Activated CD4-positive, alpha-beta T cell treated with anti-CD3 and anti-CD28 coated beads for 48 hours (primary cell): ENCODE results near the gene LSP1.
A peak's percentile ranks its signal among the peaks of the same experiment; 100 is the strongest.
"Not testable (repeated sequence)": the region's sequence is repeated elsewhere in the genome, so short reads cannot be mapped to it uniquely, and the experiment has no call there.

Source experiments
- DNase-seq: peaks from one replicate; pipeline ENCODE4 v3.0.0-alpha.2; 2020

The LSP1 gene, protein sequence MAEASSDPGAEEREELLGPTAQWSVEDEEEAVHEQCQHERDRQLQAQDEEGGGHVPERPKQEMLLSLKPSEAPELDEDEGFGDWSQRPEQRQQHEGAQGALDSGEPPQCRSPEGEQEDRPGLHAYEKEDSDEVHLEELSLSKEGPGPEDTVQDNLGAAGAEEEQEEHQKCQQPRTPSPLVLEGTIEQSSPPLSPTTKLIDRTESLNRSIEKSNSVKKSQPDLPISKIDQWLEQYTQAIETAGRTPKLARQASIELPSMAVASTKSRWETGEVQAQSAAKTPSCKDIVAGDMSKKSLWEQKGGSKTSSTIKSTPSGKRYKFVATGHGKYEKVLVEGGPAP

DNA sequence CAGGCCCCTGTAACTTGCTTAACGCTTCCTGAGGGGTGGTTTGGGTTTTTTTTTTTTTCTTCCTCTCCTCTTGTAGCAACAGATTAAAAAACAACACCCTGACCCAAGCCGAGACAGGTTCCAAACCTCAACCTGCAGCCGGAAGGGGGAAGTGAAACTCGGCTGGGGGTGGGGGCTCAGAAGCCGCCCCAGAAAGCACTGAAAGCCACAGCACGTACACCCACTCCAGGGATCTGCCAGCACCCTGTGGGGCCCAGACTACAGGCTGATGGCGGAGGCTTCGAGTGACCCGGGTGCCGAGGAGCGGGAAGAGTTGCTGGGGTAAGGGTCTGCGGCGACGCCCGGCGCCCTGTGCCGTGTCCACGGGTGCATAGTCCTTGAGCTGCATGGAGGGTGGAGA, at the start of gene LSP1:
Gene LSP1, plus strand, starts transcription at position 208 of the 400 bp plus-strand sequence. Its CDS starts 61 bp downstream, at position 269.
- peak; percentile 88 for DNase-seq

DNA sequence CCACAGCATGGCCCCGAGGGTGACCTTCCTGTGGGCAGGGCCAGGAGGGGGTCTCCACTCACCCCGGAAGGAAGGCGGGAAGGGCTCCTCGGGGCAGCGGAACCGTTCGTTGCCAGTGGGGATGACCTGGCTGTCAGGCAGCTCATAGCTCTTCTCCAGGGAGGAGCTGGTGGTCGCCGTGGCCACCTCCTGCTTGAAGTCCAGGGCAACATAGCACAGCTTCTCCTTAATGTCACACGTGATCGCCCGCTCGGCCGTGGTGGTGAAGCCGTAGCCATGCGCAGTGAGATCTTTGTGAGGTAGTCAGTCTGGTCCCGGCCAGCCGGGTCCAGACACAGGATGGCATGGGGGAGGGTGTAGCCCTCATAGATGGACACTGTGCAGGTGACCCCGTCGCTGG, 49.6 kb upstream of the LSP1 start:
- no peak for DNase-seq

DNA sequence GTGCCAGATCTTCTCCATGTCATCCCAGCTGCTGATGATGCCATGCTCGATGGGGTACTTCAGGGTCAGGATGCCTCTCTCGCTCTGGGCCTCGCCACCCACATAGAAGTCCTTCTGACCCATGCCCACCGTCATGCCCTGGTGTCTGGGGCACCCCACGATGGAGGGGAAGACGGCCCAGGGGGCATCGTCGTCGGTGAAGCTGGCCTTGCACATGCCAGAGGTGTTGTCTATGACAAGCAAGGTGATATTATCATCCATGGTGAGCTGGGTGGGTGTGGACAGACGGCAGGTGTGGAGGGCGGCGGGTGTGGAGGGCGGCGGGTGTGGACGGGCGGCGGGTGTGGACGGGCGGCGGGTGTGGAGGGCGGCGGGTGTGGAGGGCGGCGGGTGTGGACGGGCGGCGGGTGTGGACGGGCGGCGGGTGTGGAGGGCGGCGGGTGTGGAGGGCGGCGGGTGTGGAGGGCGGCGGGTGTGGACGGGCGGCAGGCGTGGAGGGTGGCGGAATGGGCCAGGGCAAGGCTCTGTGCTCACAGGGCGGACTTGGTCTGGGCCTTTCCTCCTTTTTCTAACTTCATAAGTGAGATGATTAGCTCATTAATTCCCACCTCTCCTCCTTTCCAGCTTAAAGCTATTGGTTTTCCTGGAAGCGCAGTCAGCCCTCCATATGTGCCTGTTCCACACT, 48.9 kb upstream of the LSP1 start:
- DNase-seq = not testable (repeated sequence)

DNA sequence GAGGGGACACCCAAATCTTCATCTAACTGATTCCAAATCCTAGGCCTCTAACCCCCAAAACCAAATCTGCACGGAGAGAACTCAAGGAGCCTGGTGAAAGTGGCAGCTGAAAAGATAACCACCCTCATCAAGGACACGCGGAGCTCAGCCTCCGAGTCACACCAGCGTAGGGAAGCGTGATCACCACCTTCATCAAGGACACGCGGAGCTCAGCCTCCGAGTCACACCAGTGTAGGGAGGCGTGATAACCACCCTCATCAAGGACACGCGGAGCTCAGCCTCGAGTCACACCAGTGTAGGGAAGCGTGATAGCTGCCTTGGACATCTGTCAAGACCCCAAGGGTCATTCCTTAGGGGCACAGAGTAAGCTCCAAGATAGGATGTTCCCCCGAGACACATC, 47.4 kb upstream of the LSP1 start:
- DNase-seq = no peak

DNA sequence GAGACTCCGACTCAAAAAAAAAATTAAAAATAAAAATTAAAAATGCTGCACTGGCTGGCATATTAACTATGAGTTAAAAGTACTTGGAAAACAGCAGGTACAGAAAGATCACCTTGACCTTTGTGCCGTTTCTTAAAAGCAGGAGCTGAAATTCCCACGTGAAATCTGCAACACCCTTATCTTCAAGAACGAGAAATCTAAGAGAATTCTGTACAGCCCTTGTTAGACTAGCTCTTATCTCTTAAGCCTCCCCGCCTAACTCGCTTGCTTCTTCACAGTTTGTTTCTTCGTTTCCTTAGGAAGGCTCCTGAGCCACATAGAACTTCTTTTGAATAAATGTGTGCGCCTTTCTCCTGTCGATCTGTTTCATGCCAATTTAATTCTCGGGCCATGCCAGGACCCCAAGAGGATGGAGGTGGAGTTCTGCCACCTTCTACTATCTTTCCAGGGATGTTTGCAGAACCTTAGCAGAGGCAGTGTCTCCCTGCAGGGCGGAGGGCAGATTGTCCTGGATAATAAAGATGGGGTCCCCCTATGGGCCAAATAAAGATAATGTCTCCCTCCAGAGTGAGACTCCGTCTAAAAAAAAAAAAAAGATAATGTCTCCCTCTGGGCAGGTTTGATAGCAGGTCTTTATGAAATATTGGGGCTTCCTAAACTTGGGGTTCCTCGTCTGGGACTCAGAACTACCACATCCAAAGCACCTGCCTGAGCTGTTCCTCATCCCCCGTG, 45.5 kb upstream of the LSP1 start:
- DNase-seq = no peak

DNA sequence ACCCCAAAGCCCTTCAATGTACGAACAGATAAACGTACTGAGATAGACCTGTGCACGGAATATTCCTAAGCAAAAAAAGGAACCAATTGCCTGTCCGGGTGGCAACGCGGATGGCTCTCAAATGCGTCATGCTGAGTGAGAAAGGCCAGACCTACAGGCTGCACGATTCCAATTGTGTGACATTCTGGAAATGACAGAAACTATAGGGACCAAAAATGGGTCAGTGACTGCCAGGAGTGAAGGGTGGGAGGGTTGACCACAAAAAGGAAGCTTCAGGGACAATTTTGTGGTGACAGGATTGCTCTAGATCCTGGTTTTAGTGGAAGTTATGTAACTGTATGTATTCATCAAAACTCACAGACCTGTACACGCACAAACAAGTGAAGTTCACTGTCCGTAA, 42.1 kb upstream of the LSP1 start:
- DNase-seq = no peak

DNA sequence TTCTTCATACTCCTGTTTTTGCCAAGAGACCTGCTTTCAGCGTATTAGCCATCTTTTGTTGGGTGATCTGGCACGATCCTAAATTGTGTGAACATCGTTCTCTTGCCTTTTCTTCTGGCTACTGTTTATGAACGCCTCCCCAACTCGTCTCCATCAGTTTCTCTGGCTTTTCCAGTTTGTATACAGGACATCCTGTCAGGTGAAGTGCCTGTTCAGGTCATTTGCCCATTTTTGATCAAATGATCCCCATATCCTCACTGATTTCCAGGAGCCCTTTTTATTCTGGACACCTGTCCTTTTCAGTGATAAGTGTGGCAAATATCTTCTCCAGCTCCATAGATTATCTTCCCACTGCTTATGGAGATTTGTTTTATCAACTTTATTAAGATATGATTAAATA, 40.6 kb upstream of the LSP1 start:
- no peak for DNase-seq

DNA sequence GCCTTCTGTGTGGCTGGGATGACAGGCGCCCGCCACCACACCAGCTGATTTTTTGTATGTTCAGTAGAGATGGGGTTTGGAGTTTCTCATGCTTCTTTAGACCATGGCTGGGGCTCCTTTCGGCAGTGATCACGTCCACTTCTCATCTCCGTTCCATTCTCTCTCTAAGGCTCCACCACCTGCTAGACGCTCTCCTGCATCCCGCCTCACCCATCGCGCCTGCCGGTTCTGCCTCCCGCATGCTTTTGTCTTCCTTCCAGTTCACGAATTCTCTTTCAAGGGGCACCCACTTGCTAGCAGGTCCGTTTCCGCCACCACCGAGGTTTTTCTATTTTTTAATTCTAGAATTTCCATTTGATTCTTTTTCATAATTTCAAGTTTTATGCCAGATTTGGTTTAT, 40.1 kb upstream of the LSP1 start:
- DNase-seq = no peak

DNA sequence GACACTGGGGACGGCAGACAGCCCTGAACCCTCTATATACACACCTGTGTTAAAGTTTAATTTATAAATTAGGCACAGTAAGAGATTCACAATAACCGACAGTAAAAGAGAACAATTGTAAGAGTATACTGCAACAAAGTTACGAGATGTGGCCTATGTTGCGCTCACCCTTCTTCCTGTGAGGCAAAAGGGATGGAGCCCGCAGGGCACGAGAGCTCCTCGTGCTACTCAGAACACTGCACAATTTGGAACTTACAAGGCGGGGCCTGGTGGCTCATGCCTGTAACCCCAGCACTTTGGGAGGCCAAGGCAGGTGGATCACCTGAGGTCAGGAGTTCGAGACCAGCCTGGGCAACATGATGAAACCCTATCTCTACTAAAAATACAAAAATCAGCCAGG, 39.5 kb upstream of the LSP1 start:
- not testable (repeated sequence) for DNase-seq

DNA sequence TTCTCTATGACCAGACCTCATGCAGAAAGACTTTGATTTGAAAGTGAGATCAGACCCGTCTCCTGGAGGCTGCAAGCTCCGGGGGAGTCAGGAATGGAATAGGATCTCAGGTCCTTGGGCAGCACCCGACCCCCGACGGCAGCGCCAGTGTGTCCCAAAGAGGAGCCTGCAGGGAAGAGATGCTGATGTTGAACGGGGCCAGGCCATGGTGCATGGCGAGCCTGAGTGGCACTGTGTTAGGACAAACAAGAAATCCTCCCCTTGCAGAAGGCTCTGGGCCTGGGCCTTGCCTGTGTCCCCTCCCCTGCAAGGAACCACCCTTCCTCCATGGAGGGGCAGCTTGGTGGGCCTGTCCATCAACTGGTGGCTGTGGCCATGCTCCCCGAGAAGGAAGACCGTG, 38.2 kb upstream of the LSP1 start:
- DNase-seq = no peak

DNA sequence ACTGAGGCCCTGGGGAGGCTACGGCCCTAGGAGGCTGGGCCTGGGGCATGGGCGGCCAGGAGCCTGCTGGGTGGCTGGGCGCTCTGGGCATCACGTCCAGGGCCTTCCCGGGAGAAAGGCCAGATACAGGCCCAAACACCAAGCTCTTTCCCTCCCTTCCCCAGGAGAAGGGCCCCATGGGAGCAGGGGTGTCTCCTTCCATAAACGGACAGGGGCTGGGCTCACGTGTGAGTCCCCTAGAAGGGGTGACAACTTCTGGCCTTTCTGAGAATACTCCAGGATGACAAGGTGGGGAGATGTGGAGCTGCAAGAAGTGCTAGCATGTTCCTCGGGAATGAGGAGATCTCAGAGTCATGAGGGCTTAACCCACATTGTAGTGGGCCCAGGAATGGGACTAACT, 37.6 kb upstream of the LSP1 start:
- DNase-seq = no peak

DNA sequence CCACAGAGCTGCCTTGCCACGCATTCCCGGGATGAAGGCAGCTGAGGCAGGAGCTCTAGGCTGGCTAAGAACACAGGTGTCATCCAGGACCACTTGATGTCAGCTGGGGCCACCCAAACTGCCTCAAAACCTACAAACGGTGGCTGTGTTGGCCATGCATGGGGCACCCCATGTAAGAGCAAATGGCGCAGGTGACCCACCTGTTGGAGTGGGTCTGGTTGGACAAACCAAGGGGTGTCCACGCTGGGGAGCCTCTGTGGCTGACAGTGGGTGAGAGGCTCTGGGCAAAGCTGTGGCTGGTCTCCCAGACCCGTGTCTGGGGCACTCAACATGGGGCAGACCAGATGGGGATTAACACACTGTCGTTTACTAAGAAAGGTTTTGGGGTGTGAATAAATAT, 37.1 kb upstream of the LSP1 start:
- DNase-seq = no peak

DNA sequence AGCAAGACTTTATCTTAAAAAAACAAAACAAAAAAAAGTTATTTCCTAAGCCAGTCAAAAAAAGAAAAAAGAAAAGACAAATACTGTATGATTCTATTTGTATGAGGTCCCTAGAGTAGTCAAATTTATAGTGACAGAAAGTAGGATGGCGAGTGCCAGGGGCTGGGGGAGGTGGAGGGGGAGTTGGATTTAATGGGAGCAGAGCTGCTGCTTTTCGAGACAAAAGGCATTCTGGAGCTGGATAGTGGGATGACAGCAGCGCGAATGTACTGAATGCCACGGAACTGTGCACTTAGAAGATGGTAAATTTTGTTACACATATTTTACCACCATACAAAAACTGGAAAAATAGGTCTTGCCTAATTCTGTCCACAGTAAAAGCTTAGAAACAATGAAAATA, 35.9 kb upstream of the LSP1 start:
- no peak for DNase-seq

DNA sequence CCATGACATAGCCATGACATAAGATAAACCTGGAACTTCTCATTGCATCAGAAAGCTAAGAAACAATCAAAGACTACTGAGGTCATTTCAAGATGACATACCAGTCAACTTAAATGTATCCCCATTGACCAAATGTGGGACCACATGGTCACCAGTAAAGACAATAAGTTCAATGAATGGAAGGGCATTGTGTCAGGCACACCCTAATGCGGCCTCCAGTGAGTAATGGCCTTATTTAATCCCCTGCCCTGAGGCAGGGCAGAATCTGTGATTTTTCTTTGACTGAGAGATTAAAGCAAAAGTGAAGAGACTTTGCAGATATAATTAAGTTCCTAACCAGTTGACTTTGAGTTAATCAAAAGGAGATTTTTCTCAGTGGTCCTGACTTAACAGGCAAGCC, 35.4 kb upstream of the LSP1 start:
- no peak for DNase-seq

DNA sequence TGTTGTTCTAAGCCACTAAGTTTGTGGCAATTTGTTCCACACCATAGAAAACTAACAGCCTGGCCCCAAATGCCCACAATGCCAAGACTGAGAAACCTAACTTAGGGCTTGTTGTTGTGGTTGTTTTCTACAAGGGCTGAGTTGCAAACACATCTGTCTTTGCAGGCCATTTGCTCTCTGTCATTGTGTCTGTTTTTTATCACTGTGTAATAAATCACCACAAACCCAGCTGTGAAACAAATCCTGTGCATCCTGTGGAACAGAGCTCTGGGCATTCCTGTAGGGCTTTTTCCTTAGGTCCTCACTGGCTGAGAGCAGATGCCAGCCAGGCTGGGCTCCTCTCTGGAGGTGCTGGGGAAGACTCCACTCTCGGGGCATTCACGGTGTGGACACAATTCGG, 33.8 kb upstream of the LSP1 start:
- DNase-seq = no peak

DNA sequence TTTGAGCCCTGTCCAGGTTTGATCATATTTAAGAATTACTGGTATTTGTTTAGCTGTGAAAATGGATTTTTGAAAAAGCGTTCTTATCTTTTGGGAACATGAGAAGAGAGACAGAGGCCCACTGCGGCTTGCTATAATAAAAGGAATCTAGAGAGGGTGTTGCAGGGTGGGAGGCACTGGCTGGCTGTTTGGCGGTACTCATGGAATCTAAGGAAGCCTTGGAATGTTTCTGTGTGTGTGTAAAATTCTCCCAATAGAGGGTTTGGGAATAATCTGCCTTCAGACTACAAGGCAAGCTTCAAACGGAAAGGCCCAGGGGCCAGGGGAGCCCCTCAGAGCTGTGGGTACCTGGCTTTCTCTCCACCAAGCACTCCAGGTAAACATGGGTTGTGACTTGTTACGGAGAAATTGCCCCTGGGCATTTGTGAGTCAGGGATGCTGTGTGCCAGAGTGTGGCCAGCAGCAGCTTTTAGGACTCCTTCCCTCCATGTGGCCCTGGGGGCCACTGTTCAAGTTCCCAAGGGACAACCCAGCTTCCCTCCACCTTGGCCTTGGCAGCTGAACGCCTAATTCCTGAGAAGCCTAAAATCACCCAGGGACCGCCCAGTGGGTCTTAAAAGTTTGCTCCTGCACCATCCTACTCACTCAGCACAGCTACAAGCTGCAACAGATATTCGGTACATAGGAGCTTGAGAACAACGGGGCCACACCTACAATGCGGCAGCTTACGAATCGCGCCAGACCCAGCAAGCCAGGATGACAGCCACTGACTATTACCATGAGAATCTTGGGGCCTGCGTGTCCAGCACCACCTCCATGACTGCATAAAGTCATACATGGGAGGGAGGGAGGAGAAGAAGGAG, 32.2 kb upstream of the LSP1 start:
- DNase-seq = no peak

DNA sequence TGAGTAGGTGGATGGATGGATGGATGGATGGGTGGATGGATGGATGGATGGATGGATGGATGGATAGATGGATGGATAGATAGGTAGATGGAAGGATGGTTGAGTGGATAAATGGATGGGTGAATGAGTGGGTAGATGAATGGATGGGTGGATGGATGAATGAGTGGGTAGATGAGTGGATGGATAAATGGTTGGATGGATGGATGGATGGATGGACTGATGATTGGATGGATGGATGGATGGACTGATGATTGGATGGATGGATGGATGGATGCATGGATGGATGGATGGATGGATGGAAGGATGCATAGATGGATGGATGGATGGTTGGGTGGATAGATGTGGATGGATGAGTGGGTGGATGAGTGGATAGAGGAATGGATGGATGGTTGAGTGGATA, 31.3 kb upstream of the LSP1 start:
- DNase-seq = no peak

DNA sequence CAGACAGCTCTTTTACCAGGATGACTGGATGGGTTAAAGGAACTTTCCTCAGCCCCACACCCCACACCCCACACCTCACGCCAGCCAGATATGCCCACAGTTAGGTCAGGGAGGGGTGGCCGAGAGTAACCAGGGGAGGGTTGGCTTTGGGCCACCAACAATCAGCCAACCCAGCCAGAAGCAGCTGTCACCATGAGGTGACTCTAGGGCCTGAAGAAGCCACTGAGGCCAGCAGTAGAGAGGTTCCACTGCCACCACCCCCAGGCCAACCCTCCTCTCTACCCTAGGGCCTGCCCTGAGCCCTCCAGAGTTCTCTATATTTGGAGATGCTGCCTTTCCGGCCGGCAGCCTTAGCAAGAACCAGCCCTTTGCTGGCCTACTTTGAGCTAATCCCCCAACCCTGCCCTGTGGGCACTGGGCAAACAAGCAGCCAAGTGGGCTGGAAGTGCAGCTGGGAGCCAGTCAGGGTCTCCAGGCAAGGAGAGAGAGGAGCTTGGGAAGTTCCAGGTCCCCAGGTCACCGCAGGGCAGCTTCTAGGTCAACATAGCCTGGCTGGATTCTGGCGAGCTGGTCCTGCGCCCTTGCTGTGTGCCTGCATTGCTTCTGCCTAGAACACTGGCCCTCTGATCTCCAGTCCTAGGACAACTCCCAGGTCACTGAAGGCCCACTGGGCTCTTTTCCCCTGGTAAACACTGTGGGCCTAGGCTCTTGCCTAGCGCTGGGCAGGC, 30.1 kb upstream of the LSP1 start:
- DNase-seq = no peak

DNA sequence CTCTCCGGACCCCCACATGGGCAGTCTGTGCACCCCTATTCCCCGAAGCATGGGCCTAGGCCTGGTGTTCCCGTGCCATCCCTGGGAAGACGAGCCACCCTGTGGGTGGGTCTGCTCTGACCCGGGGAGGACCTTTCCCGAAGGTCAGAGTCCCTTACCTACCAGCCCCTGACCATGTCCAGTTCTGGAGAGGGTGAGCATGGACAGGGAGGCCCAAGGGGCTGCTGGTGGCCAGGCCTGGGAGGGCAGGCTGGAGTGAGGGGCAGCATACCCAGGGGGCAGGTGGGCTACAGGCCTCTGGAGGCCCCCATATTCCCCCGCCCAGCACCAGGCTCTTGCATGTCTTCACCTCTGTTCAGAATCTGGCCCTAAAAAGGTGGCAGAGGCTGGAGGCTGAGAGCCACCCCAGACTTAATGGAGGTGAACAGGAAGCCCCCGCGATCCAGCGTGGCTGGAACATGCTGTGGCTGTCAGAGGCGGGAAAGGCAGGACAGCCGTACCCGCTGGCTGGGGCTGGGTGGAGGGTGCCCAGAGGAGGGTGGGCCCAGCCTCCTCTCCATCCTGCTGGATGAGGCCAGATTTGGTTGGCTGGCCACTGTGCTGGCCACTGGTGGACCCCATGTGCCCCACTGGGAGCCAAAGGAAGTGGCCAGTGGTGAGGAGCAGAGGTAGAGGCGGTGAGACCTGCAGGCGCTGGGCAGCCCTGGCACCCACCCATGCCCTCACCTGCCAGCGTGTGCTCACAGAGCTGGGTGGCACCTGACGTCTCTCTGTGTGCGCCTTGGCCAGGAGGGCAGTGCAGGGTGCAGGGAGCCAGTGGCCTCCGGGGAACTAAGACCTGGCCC, 29.3 kb upstream of the LSP1 start:
- DNase-seq = no peak

DNA sequence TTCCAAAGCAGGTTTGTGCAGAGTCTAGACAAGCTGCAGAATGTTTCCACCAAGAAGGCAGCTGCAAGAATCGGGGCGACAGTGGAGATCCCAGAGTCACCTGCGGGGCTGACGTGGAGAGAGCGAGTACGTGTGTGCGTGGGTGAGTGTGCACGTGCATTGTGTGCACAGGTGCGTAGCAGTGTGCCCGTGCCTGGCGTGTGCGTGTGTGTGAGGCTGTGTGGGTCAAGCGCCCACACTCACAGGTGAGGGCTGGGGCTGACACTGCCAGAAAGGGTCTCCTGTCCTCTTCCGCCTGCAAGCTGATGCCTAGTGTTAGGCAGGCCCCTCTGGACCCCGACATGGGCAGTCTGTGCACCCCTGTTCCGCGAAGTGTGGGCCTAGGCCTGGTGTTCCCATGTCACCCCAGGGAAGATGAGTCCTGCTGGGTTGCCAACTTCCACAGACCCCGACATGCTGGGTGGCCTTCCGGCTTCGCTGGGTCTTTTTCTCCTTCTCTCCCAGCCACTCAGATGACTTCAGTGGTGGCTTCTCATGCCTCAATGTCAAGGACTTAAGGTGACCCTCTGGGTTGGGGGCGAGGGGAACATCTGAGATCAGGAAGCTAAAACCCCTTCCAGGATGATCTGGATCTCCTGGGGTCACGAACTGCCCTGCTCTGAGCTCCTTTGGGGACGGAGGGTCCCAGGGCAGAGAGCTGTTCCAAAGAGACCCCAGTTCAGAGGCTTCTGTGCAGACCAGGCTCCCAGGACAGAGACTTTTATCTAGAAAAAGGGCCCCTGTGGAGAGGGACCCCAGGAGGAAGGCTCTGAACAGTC, 28.5 kb upstream of the LSP1 start:
- DNase-seq = no peak
